H1 (cell line): ENCODE data around the gene STEAP2.

ENCODE experiments used
- CHD2 ChIP-seq: IDR thresholded peaks from 2 replicates; pipeline ENCODE4 v1.6.1; 2012; ENCODE audit warnings: low read length, improper control_type of control experiment
- CTCF ChIP-seq, 3 experiments: IDR thresholded peaks; 1 replicate in 2 of 3; 2 replicates in 1 of 3; pipeline versions ENCODE4 v1.5.1 to v1.6.1; 2011; ENCODE audit warnings: low read length in 3 of 3, mild to moderate bottlenecking in 3 of 3, inconsistent platforms in 2 of 3, low read depth in 1 of 3, moderate library complexity in 1 of 3; ENCODE audit not compliant: insufficient read depth in 1 of 3; ENCODE audit errors: control extremely low read depth in 1 of 3
- EP300 ChIP-seq, 2 experiments: IDR thresholded peaks; 1 replicate in 1 of 2; 2 replicates in 1 of 2; pipeline ENCODE4 v1.6.1; 2011 to 2012; ENCODE audit warnings: low read depth in 2 of 2, low read length in 2 of 2, mild to moderate bottlenecking in 2 of 2, borderline replicate concordance in 1 of 2, inconsistent platforms in 1 of 2, moderate library complexity in 1 of 2
- EZH2 ChIP-seq: fragments of 200-600 bp; sonication (generic); IDR thresholded peaks from 2 replicates; pipeline ENCODE4 v1.7.1; 2012; ENCODE audit warnings: low read depth, mild to moderate bottlenecking, moderate library complexity, low read length, inconsistent platforms; ENCODE audit not compliant: severe bottlenecking
- FOSL1 ChIP-seq: IDR thresholded peaks from 2 replicates; pipeline ENCODE4 v1.6.1; 2011; ENCODE audit warnings: mild to moderate bottlenecking, low read depth, low read length, moderate library complexity; ENCODE audit not compliant: insufficient read depth
- JUND ChIP-seq: IDR thresholded peaks from 2 replicates; pipeline ENCODE4 v1.6.1; 2011; ENCODE audit warnings: mild to moderate bottlenecking, improper control_type of control experiment, low read length
- MAFK ChIP-seq: IDR thresholded peaks from 2 replicates; pipeline ENCODE4 v1.6.1; 2012; ENCODE audit warnings: low read depth, mild to moderate bottlenecking, improper control_type of control experiment, low read length
- POLR2A ChIP-seq, 2 experiments: IDR thresholded peaks; 1 replicate in 1 of 2; 2 replicates in 1 of 2; pipeline ENCODE4 v1.6.1; 2011; ENCODE audit warnings: low read depth in 2 of 2, low read length in 2 of 2, mild to moderate bottlenecking in 2 of 2; ENCODE audit errors: control extremely low read depth in 1 of 2
- SP2 ChIP-seq: IDR thresholded peaks from 2 replicates; pipeline ENCODE4 v1.6.1; 2012; ENCODE audit warnings: mild to moderate bottlenecking, low read length, inconsistent platforms
- SUZ12 ChIP-seq: fragments of 200-600 bp; sonication (generic); IDR thresholded peaks from 2 replicates; pipeline ENCODE4 v1.6.1; 2012; ENCODE audit warnings: mild to moderate bottlenecking, inconsistent platforms, low read length, moderate library complexity, mixed read lengths
- TAF1 ChIP-seq: IDR thresholded peaks from 2 replicates; pipeline ENCODE4 v1.6.1; 2011; ENCODE audit warnings: mild to moderate bottlenecking, low read depth, low read length
- TBP ChIP-seq: IDR thresholded peaks from 2 replicates; pipeline ENCODE4 v1.6.1; 2011; ENCODE audit warnings: low read depth, low read length, improper control_type of control experiment
- TCF12 ChIP-seq: IDR thresholded peaks from 2 replicates; pipeline ENCODE4 v1.6.1; 2011; ENCODE audit warnings: low read depth, mild to moderate bottlenecking, low read length

- no peak for TF ChIP-seq POLR2A (IDR thresholded peaks at IDR 0.05; ENCODE audit: control extremely low read depth in 1 of 2, low read depth in 2 of 2, low read length in 2 of 2)
- TF ChIP-seq SP2 = no peak
- TF ChIP-seq TAF1 = no peak
- TF ChIP-seq EZH2 = no peak
- TF ChIP-seq CTCF (IDR thresholded peaks at IDR 0.05; ENCODE audit: control extremely low read depth in 1 of 3, insufficient read depth in 1 of 3, low read depth in 1 of 3, low read length in 3 of 3) = no peak
- TF ChIP-seq TCF12 = no peak
- TF ChIP-seq JUND = no peak
- no peak for TF ChIP-seq CHD2
- TF ChIP-seq TBP = no peak
- TF ChIP-seq SUZ12 = no peak
- no peak for TF ChIP-seq FOSL1
- no peak for TF ChIP-seq MAFK
- TF ChIP-seq EP300 (IDR thresholded peaks at IDR 0.05; ENCODE audit: borderline replicate concordance in 1 of 2, low read depth in 2 of 2, low read length in 2 of 2) = no peak
Measured at GRCh38 chr7:90233569-90233968, 22.0 kb downstream of the STEAP2 start.
